HG02884 (cell line): Measurements from ENCODE around the gene SYT1.

Experiments used
- ATAC-seq: cut with Tn5 transposase; IDR thresholded peaks from one replicate; pipeline ENCODE4 v1.9.1; 2021; ENCODE audit warnings: mild to moderate bottlenecking, moderate library complexity; ENCODE audit not compliant: unreplicated experiment

SYT1 gene

GRCh38 chr12:79380402-79380801 is 515.8 kb downstream of the SYT1 start:
- ATAC-seq: no peak

DNA sequence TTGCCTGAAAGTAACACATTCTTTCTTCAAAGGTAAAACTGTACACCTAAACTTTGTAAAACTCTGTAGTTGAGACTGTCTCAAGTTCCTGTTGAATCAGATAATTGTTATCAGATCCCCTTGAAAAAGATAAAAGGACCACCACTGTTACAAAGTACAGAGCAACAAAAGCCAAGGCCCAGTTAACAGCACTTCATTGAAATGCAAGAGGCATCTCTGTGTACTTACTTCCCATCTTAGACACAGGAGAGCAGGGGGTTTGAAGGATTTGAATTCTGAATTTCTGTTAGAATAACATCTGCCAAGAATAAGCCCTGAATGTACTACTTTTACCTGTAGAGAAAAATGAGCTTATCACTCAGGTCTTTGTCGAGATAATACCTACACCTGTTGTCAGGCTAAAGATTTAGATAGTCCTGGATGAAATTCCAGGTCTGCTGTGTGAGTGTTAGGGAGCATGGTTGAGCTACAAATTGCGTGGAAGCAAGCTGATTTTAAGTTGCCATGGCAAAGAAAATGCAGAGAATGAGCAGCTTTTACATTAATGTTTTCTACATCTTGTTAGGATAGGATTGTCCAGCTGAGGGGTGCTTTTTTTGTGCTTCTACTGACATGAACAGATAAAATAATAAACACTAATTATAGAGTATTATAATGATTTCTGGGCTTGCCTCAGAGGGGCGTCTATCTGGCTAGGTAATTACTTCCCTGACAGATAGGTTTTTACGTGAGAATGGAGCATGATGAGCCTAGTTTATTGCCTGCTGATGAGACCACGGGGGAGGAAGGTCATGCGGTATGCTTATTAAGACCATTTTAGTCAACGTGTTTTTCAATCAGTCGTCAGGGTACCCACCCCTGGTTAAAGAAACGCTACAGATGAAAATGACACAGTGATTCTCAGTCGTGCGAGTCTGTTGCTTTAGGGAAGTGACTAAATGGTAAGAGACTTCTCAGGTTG is 517.0 kb downstream of the SYT1 start:
- no peak for ATAC-seq

DNA sequence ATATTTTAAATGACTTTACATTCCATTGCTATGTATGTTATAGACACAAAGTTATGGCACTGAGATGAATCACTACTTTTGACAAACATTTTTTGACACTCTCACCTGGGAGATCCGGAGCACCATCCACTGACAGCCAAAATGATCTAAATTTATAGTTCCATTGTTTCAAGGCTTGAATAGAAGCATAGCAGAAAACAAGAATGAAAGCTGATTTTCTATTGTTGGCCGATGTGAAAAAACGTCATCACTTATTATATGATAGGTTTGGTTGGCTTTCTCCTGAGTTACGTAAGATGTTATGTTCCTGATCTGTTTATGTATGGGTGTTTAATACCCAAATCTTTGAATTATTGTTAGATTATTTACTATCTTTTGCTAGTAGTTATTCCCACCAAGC is 520.0 kb downstream of the SYT1 start:
- no peak for ATAC-seq

GRCh38 chr12:79388011-79388410 is 523.4 kb downstream of the SYT1 start:
- ATAC-seq: no peak

GRCh38 chr12:79393842-79394241 is 529.3 kb downstream of the SYT1 start:
- ATAC-seq: no peak

- no peak for ATAC-seq
Measured at GRCh38 chr12:79397609-79398008, 533.0 kb downstream of the SYT1 start.

DNA sequence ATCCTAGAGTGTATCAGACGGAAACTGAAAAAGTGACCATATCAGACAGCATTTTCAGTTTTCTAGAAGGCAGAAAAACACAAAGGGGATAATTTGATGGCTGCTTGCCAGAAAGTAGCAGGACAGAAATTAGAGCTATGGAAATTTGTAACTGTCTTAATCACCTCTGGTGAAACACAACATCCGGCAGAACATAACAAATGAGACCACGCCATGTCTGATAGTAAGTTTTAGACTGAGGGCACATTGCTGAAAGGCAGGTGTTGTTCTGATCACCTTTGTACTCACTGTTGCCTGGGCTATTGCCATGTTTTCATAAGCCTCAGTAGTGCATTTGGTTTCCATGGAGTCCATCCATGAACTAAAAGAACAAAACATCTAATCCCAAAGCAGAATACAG is 535.9 kb downstream of the SYT1 start:
- no peak for ATAC-seq

- no peak for ATAC-seq
Measured at GRCh38 chr12:79402606-79403005, 538.0 kb downstream of the SYT1 start.

GRCh38 chr12:79406993-79407392 is 542.4 kb downstream of the SYT1 start:
- ATAC-seq: no peak

GRCh38 chr12:79407671-79408622 is 543.4 kb downstream of the SYT1 start:
- peak; percentile 91 for ATAC-seq

DNA sequence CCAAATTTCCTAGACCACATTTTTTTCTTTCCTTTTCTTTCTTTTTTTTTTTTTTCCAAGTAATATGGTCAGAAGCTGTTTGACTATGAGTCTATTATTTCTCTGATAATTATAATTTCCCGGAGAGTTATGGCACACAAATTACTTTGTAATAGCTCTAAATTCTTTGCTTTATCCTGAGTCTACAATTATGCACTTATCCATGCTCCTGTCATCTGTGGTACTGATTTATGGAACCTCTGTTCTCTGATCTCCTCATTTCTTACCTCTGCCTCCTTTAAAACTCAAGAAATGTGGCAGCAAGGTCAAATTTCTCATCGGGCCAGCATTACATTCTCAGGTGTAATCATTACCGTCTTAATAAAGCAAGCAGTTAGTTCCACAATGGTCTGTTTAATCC is 544.1 kb downstream of the SYT1 start:
- no peak for ATAC-seq

- no peak for ATAC-seq
Measured at GRCh38 chr12:79409562-79409961, 545.0 kb downstream of the SYT1 start.

- ATAC-seq: no peak
Measured at GRCh38 chr12:79411791-79412190, 547.2 kb downstream of the SYT1 start.

GRCh38 chr12:79413796-79414195 is 549.2 kb downstream of the SYT1 start:
- ATAC-seq: no peak

- ATAC-seq: no peak
Measured at GRCh38 chr12:79414252-79414651, 549.7 kb downstream of the SYT1 start.

GRCh38 chr12:79415321-79415720 is 550.7 kb downstream of the SYT1 start:
- ATAC-seq: no peak

- ATAC-seq: no peak
Measured at GRCh38 chr12:79415746-79416435, 551.3 kb downstream of the SYT1 start.

DNA sequence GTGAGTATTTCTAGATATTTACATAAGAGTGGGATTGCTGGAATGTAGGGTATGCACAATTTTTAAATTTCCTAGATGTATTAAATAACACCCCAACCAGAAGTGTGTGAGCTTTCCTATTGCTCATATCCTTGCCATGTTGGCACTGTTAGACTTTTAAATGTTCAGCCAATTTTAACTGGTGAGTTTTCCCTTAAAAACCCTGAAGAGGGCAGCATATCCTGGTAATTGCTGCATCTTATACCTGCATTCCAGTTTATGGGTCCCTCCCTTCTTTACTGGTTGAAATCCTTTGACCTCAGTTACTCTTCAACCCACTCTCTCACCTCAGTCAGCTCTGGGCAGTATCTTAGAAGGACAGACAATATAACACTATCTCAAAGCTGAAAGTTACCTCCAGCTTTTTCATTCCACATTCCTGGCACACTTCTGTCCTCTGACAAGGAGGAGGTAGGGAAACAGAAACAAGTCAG is 555.6 kb downstream of the SYT1 start:
- ATAC-seq: no peak

- ATAC-seq: no peak
Measured at GRCh38 chr12:79421236-79421740, 556.7 kb downstream of the SYT1 start.

- ATAC-seq: no peak
Measured at GRCh38 chr12:79422060-79422812, 557.7 kb downstream of the SYT1 start.
